PC-3 (cell line): Measurements from ENCODE around the gene ATF6B. TPM values are rescaled to one million over a fixed set of nuclear protein-coding genes. Genes with fewer than 3 reads are reported as not detected.

ENCODE experiments used
- ATAC-seq: fragments of 200-7000 bp; cut with Tn5 transposase; 2 replicates; pipeline ENCODE4 v1.9.1; 2020; ENCODE audit warnings: mild to moderate bottlenecking, moderate library complexity
- BruUV-seq: library from RNA; stranded (reverse); fragments of 400-500 nt; replicated peaks from 2 replicates; lab custom pipeline; 2021; lab: Mats Ljungman, UMichigan
- CTCF ChIA-PET: fragments of 300-600 bp; sonication (Branson Sonifier 250); formaldehyde crosslinking; loops from one replicate; lab custom pipeline; 2022; ENCODE audit warnings: antibody characterized with exemption; lab: Charles Lee
- POLR2A ChIA-PET: fragments of 300-600 bp; sonication (Branson Sonifier 250); formaldehyde crosslinking; loops from one replicate; lab custom pipeline; 2022; ENCODE audit warnings: antibody characterized with exemption; ENCODE audit not compliant: unreplicated experiment; lab: Charles Lee
- DNase-seq: peaks from one replicate; pipeline ENCODE4 v3.0.0-alpha.2; 2015
- H2AFZ ChIP-seq: fragments of 300-600 bp; sonication (generic); 2 replicates; pipeline ENCODE4 v1.6.0; 2016; ENCODE audit warnings: antibody characterized with exemption, low read length
- H3F3A ChIP-seq: fragments of 300-600 bp; sonication (generic); one replicate; pipeline ENCODE4 v1.6.0; 2017; ENCODE audit warnings: antibody characterized with exemption, low read length, control low read depth, mild to moderate bottlenecking; ENCODE audit not compliant: unreplicated experiment
- H3K27ac ChIP-seq: fragments of 300-600 bp; sonication (generic); 2 replicates; pipeline ENCODE4 v1.5.1; 2016; ENCODE audit warnings: mild to moderate bottlenecking, low read length
- H3K27me3 ChIP-seq: fragments of 300-600 bp; sonication (generic); 2 replicates; pipeline ENCODE4 v1.6.1; 2016; ENCODE audit warnings: low read length, mixed read lengths
- H3K36me3 ChIP-seq: fragments of 300-600 bp; sonication (generic); 2 replicates; pipeline ENCODE4 v1.6.1; 2016; ENCODE audit warnings: low read depth, mixed run types, low read length, mixed read lengths
- H3K4me1 ChIP-seq: fragments of 300-600 bp; sonication (generic); 2 replicates; pipeline ENCODE4 v1.5.1; 2016; ENCODE audit warnings: low read length; ENCODE audit not compliant: insufficient read depth
- H3K4me2 ChIP-seq: fragments of 300-600 bp; sonication (generic); 2 replicates; pipeline ENCODE4 v1.6.0; 2016; ENCODE audit warnings: low read length
- H3K4me3 ChIP-seq: fragments of 300-600 bp; sonication (generic); 2 replicates; pipeline ENCODE4 v1.5.1; 2016; ENCODE audit warnings: mild to moderate bottlenecking, low read length, mixed read lengths
- H3K79me2 ChIP-seq: fragments of 300-600 bp; sonication (generic); 2 replicates; pipeline ENCODE4 v1.6.1; 2017; ENCODE audit warnings: low read length, mixed read lengths
- H3K9ac ChIP-seq: fragments of 300-600 bp; sonication (generic); 2 replicates; pipeline ENCODE4 v1.6.0; 2016; ENCODE audit warnings: mild to moderate bottlenecking, low read length
- H3K9me2 ChIP-seq: fragments of 300-600 bp; sonication (generic); replicated peaks from 2 replicates; pipeline ENCODE4 v1.6.1; 2016; ENCODE audit warnings: mixed run types, low read length, mixed read lengths
- H3K9me3 ChIP-seq: fragments of 300-600 bp; sonication (generic); 2 replicates; pipeline ENCODE4 v1.6.1; 2016; ENCODE audit warnings: low read length, mixed read lengths
- H4K20me1 ChIP-seq: fragments of 300-600 bp; sonication (generic); 2 replicates; pipeline ENCODE4 v1.6.1; 2016; ENCODE audit warnings: low read length, mixed read lengths
- CTCF ChIP-seq: fragments of 300-600 bp; sonication (generic); conservative IDR thresholded peaks from 2 replicates; pipeline ENCODE4 v1.5.1; 2017; ENCODE audit warnings: antibody characterized with exemption, low read depth, mild to moderate bottlenecking, low read length
- EZH2 ChIP-seq: fragments of 300-600 bp; sonication (generic); IDR thresholded peaks from one replicate; pipeline ENCODE4 v1.6.1; 2017; ENCODE audit warnings: antibody characterized with exemption, mild to moderate bottlenecking, low read length; ENCODE audit not compliant: unreplicated experiment
- EZH2phosphoT487 ChIP-seq: fragments of 300-600 bp; sonication (generic); IDR thresholded peaks from 2 replicates; pipeline ENCODE4 v1.6.1; 2018; ENCODE audit warnings: mild to moderate bottlenecking, antibody characterized with exemption, low read length, borderline replicate concordance
- intact Hi-C: fragments of 100-400 bp; cut with micrococcal nuclease; formaldehyde crosslinking; loops from 2 replicates; pipeline ENCODE4 v1.9.0; 2023
- total RNA-seq: library from RNA; depleted of rRNA; stranded (reverse); fragments of >200 nt; gene quantifications from 2 replicates; pipeline ENCODE4 v1.2.3, GENCODE V29; 2014

Gene ATF6B
- total RNA-seq, 1 experiment from 2014 or later = 33.4 TPM

GRCh38 chr6:32083812-32084768, 44.0 kb downstream of the ATF6B start:
- intact Hi-C loops = loop anchor here (10.0 kb wide), 1 partner anchor 109 kb away; the partner anchor contains the start of gene DXO
- H3K27ac ChIP-seq = peak overlapping the region; percentile 73
- no peak for ATAC-seq

GRCh38 chr6:32082935-32083334, 45.1 kb downstream of the ATF6B start:
- Histone ChIP-seq H3K4me1 (peaks cover 64% of the 10 kb centered on the region), H3K9me2 (no peaks in the 10 kb centered on the region), H3K27ac (peak overlapping the region; percentile 73), H3K4me2 (peak overlapping the region; percentile 71), H4K20me1 (no peaks in the 10 kb centered on the region), H3K4me3 (peak overlapping the region; percentile 17; the same call in 1 of the 2 replicates), H3K9ac (0 out of 2 replicates have a peak overlapping the region, but pooled peaks have one; percentile 5), H3F3A (no peaks in the 10 kb centered on the region), H2AFZ (peak overlapping the region; percentile 51; the same call in 1 of the 2 replicates), H3K9me3 (no peaks in the 10 kb centered on the region), H3K79me2 (no peaks in the 10 kb centered on the region), H3K27me3 (no peaks in the 10 kb centered on the region), H3K36me3 (no peaks in the 10 kb centered on the region)
- BruUV-seq = no TSS peak
- CTCF ChIA-PET = interaction anchor here (0.6 to 0.7 kb wide), 2 partner anchors 31 to 617 kb away, joined by 4 read pairs; no protein-coding TSS in a partner anchor
- peak; percentile 96 for DNase-seq
- TF ChIP-seq EZH2 (no peak), EZH2phosphoT487 (no peak), CTCF (no peak)
- peak; percentile 69 for ATAC-seq
- POLR2A ChIA-PET = interaction anchor here (0.8 kb wide), 1 partner anchor 889 kb away, joined by 3 read pairs; no protein-coding TSS in a partner anchor
- intact Hi-C loops = loop anchor here (10.0 kb wide), 1 partner anchor 108 kb away; the partner anchor contains the start of gene DXO

More at GRCh38 chr6:32083812-32084768, 44.0 kb downstream of the ATF6B start:
- Histone ChIP-seq H3K36me3 (no peaks in the 10 kb centered on the region), H3F3A (no peaks in the 10 kb centered on the region), H2AFZ (no peak overlapping the region), H3K9me2 (no peaks in the 10 kb centered on the region), H3K27me3 (no peaks in the 10 kb centered on the region), H3K4me1 (peaks cover 64% of the 10 kb centered on the region), H3K79me2 (no peaks in the 10 kb centered on the region), H3K9me3 (no peaks in the 10 kb centered on the region), H3K4me3 (no peak overlapping the region), H4K20me1 (no peaks in the 10 kb centered on the region), H3K9ac (0 out of 2 replicates have a peak overlapping the region, but pooled peaks have one; percentile 5), H3K4me2 (peak overlapping the region; percentile 71; the same call in 1 of the 2 replicates)
- POLR2A ChIA-PET = no interaction called here
- DNase-seq = no peak
- CTCF ChIA-PET = no interaction called here
- no TSS peak for BruUV-seq
- TF ChIP-seq CTCF (no peak), EZH2 (no peak), EZH2phosphoT487 (no peak)
